Skin of body (tissue), 1 donor: ENCODE results near the gene HTATIP2. TPM values are rescaled to one million over a fixed set of nuclear protein-coding genes. Genes with fewer than 3 reads are reported as not detected.

Source experiments
- total RNA-seq: library from RNA; depleted of rRNA; stranded (reverse); fragments of >200 nt; gene quantifications from one replicate; pipeline ENCODE4 v1.2.3, GENCODE V29; 2014

The HTATIP2 gene
- total RNA-seq, 1 donor from 2014 or later = 6.9 TPM

Other genes starting within 250 kb of the HTATIP2 start
- not detected for gene DBX1, start 203.2 kb upstream of the HTATIP2 start, total RNA-seq
- gene PRMT3, start 24.0 kb downstream of the HTATIP2 start, total RNA-seq = 19.6 TPM
- not detected for gene SLC6A5, start 235.9 kb downstream of the HTATIP2 start, total RNA-seq